Stimulated activated CD4-positive, alpha-beta T cell treated with anti-CD3 and anti-CD28 coated beads, Interleukin-2, amount 100 ng/mL, for 4 hours (primary cell): ENCODE measurements around the gene ATP2B2.

Experiments
- DNase-seq: peaks from one replicate; pipeline ENCODE4 v3.0.0-alpha.2; 2020; ENCODE audit warnings: low read depth

The ATP2B2 gene

GRCh38 chr3:10493202-10493589, 12.2 kb downstream of the ATP2B2 start:
- DNase-seq, result no peak

GRCh38 chr3:10492364-10493201, 12.8 kb downstream of the ATP2B2 start:
- no peak for DNase-seq

GRCh38 chr3:10489746-10490483, 15.5 kb downstream of the ATP2B2 start:
- no peak for DNase-seq

GRCh38 chr3:10487988-10488633, 17.3 kb downstream of the ATP2B2 start:
- no peak for DNase-seq

DNA sequence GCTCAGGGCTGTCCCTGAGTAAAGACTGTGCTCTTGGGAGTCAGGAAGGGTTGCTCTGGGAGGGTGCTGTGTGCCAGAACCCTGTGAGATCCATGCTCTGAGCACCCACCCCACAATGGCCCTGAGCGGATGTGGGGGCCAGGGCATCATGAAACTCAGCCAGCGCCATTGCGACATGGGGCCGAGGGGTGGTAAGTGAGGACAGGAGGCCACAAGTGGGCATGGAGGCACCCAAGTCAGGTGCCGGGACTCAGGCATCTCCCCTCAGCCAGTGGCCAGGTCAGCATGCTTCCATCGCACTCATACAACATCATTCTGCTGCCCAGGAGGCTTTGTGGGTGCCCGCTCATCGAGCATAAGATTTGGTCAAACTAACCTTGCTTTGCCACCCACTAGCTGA, 19.6 kb downstream of the ATP2B2 start:
- DNase-seq, result no peak

- no peak for DNase-seq
Observed at GRCh38 chr3:10485380-10485779, 20.0 kb downstream of the ATP2B2 start.

GRCh38 chr3:10484709-10485108, 20.7 kb downstream of the ATP2B2 start:
- DNase-seq, result no peak

GRCh38 chr3:10483686-10484345, 21.6 kb downstream of the ATP2B2 start:
- no peak for DNase-seq

GRCh38 chr3:10483364-10483675, 22.1 kb downstream of the ATP2B2 start:
- no peak for DNase-seq

DNA sequence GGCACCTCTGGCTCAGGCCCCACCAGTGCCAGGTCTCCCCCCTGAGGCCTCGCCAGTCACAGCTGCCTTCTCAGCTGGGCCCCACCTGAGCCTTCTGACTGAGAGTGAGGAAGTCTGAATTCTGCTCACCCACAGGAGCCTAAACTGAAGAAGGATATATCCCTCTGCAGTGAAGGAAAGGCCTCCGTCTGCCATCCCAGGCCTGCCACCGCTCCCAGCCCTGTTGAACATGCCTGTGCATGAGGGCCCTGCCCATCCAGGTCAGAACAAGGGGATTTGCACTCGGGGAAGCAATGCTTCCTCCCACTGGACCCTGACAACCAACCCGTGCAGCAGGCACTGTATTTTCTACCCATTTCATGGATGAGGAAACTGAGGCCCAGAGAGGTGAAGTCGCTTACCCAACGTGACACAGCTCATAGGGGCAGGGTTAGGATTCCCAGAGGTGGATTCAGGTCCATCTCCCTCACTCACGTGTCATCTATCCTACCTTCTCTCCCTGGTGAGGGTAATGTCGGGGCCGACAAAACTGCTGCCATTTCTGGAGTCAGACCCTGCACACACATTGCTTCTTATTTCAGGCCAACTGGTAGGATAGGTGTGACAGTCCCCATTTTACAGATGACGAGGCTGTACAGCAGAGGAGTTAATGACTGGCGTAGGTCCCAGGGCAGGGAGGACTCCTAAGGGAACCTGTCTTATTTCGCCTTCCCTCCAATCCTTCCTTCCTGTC, 22.6 kb downstream of the ATP2B2 start:
- DNase-seq, result no peak

- DNase-seq, result no peak
Observed at GRCh38 chr3:10480871-10481378, 24.5 kb downstream of the ATP2B2 start.

- no peak for DNase-seq
Observed at GRCh38 chr3:10479311-10479710, 26.1 kb downstream of the ATP2B2 start.

- no peak for DNase-seq
Observed at GRCh38 chr3:10475983-10476382, 29.4 kb downstream of the ATP2B2 start.

DNA sequence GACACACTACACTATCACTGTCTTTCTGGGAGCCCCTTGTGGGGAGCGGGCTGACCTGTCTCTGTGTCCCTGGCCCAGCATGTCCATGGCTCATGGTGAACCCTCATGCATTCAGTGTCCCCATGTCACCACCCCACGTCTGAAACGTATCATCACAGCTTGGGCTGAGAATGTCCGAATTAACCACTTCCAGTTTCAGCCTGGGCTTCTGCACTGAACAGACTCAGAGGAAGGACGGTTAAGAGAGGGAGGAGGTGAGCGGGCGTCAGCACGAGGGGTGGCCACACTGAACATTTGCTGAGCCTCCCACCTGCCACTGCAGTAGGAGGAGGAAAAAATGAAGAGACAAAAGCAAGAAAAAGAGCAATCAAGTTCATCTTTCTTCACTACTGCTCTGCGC, 30.5 kb downstream of the ATP2B2 start:
- DNase-seq, result no peak

- DNase-seq, result no peak
Observed at GRCh38 chr3:10474275-10474646, 31.1 kb downstream of the ATP2B2 start.

GRCh38 chr3:10473581-10474274, 31.7 kb downstream of the ATP2B2 start:
- DNase-seq, result no peak

- DNase-seq, result no peak
Observed at GRCh38 chr3:10472877-10473440, 32.4 kb downstream of the ATP2B2 start.

GRCh38 chr3:10471054-10471688, 34.2 kb downstream of the ATP2B2 start:
- no peak for DNase-seq

GRCh38 chr3:10470120-10471053, 35.0 kb downstream of the ATP2B2 start:
- DNase-seq, result no peak
